HL-60 (cell line): ENCODE data around the gene TBX18.

Source experiments
- CTCF ChIP-seq: IDR thresholded peaks from one replicate; pipeline ENCODE4 v1.5.1; 2011; ENCODE audit warnings: low read length, control low read depth, inconsistent platforms; ENCODE audit not compliant: insufficient read depth
- GABPA ChIP-seq: IDR thresholded peaks from 2 replicates; pipeline ENCODE4 v1.6.1; 2012; ENCODE audit warnings: low read depth
- POLR2AphosphoS5 ChIP-seq: IDR thresholded peaks from 2 replicates; pipeline ENCODE4 v1.6.1; 2012; ENCODE audit warnings: low read depth
- REST ChIP-seq: IDR thresholded peaks from 2 replicates; pipeline ENCODE4 v1.6.1; 2012; ENCODE audit warnings: low read depth; ENCODE audit not compliant: insufficient replicate concordance

GRCh38 chr6:84749181-84749580 is 15.2 kb downstream of the TBX18 start:
- TF ChIP-seq CTCF (no peak), POLR2AphosphoS5 (no peak), GABPA (no peak), REST (no peak)
